Tongue (tissue), 2 donors: ENCODE results near the gene EARS2. TPM values are rescaled to one million over a fixed set of nuclear protein-coding genes. Genes with fewer than 3 reads are reported as not detected.
"Not testable (repeated sequence)": the region's sequence is repeated elsewhere in the genome, so short reads cannot be mapped to it uniquely, and the experiment has no call there.

Experiments used
- DNase-seq: peaks from one replicate; pipeline ENCODE4 v3.0.0-alpha.2; 2015
- total RNA-seq: library from RNA; depleted of rRNA; stranded (reverse); fragments of >200 nt; gene quantifications from one replicate; pipeline ENCODE4 v1.2.3, GENCODE V29; 2014

The EARS2 gene
- total RNA-seq, 1 donor from 2014 or later: 31.3 TPM

DNA sequence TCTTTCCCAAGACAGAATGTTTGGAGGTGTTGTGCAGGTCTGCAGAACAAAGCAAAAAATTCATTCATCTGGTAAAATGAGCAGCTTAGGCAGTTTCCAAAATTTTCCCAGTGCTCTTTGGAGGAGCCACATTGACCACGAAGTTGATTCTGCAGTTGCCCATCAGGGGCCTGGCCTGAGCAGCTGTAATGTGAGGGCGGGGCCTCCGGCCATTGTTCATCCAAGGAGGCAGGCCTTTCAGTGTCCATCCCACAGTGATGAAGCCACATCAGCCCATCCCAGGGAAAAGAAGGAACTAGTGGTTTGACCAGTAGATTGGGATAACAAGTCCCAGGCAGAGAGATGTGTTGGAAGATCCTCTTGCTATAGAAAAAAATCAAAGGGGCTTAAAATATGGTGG lies 10.5 kb upstream of the EARS2 start:
- no peak for DNase-seq

GRCh38 chr16:23566724-23567123 lies 9.6 kb upstream of the EARS2 start:
- DNase-seq: no peak

GRCh38 chr16:23564575-23565363 lies 7.6 kb upstream of the EARS2 start:
- DNase-seq: no peak

GRCh38 chr16:23563186-23563585 lies 6.0 kb upstream of the EARS2 start:
- no peak for DNase-seq

- no peak for DNase-seq
These were observed 5.4 kb upstream of the EARS2 start for GRCh38 chr16:23562505-23562904.

DNA sequence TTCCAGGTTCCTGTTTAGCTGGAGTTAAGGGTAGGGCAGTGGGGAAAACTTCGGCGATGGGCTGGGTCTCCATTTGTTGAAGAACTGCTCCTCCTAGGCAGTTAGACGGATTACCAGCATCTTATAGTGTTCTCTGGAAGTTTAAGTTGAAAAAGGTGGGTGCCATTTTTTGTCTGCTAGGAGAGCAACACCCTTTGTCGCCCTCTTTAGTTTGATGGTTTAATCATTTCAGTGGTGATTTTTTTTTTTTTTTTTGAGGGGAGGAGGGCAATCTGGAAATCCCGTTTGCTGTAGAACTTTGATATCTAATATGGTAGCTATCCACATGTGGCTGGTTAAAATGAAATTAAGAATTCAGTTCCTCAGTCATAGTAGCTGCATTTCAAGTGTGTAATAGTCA lies 4.4 kb upstream of the EARS2 start:
- DNase-seq: no peak

- peak; percentile 39 for DNase-seq
These were observed 891 bp upstream of the EARS2 start for GRCh38 chr16:23557779-23558702.

DNA sequence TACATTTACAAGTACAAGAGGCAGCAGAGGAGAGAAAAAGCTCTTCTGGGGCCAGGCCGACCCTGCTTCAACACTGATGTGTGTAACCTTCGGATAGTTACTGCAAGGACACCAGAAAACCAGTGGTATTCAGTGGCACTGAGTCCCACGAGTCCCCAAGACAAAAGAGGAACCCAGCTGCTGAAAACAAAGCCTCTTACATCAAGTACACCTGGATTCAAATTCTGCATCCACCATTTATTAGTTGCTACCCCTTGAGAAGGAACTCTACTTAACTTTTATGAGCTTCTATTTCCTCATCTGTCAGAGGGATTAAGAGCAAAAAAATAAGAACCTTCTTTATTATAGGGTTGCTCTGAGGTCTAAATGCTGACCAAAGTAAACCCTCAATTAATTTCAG lies 2.6 kb downstream of the EARS2 start:
- no peak for DNase-seq

DNA sequence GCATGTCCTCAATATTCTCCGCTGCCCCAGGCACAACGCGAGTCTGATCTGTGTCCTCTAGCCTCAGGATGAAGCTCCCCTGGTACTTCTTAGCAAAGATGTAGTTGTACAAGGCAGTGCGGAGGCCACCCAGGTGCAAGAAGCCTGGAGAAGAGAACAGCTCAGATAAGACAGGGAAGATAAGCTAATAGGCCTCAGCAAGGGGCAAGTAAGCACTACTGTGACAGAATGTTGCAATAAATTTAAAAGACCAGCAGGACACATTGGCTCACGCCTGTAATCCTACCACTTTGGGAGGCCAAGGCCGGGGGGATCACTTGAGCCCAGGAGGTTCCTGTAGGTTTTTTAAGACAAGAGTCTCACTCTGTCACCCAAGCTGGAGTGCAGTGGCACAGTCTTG lies 5.0 kb downstream of the EARS2 start:
- DNase-seq: no peak

DNA sequence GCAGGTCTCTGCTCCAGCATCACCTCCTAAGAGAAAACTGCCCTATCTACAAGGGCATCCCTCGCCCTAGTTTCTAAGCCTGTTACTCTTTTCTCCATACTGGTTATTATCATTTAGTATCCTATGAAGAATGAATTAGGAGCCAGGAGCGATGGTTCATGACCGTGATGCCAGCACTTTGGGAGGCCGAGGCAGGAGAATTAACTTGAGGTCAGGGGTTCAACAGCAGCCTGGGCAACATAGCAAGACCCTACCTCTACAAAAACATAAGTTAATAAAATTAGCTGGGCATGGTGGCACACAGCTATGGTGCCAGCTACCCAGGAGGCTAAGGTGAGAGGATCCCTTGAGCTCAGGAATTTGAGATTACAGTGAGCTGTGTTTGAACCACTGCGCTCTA lies 7.2 kb downstream of the EARS2 start:
- DNase-seq: no peak

- no peak for DNase-seq
These were observed 12.7 kb downstream of the EARS2 start for GRCh38 chr16:23544436-23544835.

GRCh38 chr16:23540817-23541178 lies 16.4 kb downstream of the EARS2 start:
- not testable (repeated sequence) for DNase-seq

GRCh38 chr16:23539984-23540816 lies 16.9 kb downstream of the EARS2 start:
- DNase-seq: no peak

- DNase-seq: no peak
These were observed 18.3 kb downstream of the EARS2 start for GRCh38 chr16:23538919-23539278.

GRCh38 chr16:23537390-23537789 lies 19.8 kb downstream of the EARS2 start:
- DNase-seq: no peak

DNA sequence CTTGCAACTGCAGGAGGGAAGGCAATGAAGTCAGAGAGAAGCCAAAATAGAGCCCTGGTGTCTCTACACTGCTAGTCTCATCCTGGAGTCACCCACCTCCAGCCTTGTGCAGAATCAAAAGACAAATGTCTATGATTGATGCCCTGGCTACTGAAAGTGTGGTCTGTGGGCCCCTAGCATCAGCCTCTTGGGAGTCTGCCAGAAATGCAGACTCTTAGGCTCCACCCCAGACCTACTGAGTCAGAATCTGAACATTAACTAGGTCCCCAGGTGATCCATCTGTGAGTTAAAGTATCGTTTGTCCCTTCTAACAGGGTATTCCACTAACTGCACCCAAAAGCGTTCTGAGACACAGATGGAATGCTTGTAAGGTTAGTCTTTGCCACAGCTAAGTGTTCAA lies 21.2 kb downstream of the EARS2 start:
- DNase-seq: no peak

- DNase-seq: peak; percentile 50
These were observed 22.0 kb downstream of the EARS2 start for GRCh38 chr16:23534868-23535860.

DNA sequence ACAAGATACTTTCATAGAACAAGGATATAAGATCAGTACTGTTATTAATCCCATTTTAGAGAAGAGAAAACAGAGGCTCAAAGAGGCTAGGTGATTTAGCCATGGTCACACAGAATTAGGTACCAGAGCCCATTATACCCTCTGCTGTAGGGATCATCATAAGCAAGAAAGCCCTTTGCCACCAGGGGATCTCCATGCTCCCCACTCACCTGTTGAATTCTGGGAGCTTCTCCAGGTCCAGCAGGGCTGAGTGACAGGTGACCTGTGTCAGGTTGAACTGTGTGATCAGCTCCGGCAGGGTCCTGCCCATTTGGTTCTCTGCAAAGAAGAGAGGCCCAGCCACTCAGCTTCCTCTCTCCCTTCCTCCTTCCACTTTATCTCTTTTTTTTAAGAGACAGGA lies 24.7 kb downstream of the EARS2 start:
- DNase-seq: no peak

- DNase-seq: no peak
These were observed 27.1 kb downstream of the EARS2 start for GRCh38 chr16:23530062-23530461.

GRCh38 chr16:23528644-23529310 lies 28.4 kb downstream of the EARS2 start:
- no peak for DNase-seq
